ENCODE results near the gene TAS2R31.
"Not testable (repeated sequence)": the region's sequence is repeated elsewhere in the genome, so short reads cannot be mapped to it uniquely, and the experiment has no call there.

Gene TAS2R31

DNA sequence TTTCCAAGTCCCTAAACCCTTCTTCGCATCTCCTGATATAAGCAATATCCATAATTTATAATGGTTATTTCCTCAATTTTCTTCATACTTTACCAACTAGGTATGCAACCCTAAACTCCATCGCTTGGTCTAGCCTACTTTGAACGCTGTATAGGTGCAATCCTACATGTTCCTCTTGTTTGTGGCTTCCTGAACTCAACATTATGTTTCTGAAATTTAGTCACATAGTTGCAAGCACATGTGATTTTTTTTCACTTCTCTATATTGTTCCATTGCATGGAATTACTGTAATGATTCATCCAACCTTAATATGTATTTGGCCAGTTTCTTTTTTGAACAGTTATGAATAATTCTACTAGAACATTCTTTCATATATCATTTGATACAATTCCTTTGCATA, 2.8 kb upstream of the TAS2R31 start:
- peaks cover 24% of the 10 kb centered on the region for H3K36me3 Mint-ChIP-seq (ENCODE audit: low read depth)
- H3K4me3 Mint-ChIP-seq; DNase-seq (ENCODE audit: low spot score); H3K4me1 Mint-ChIP-seq (ENCODE audit: low read depth); H3K27me3 Mint-ChIP-seq (ENCODE audit: low read depth); H3K9me3 Mint-ChIP-seq; H3K27ac Mint-ChIP-seq: not testable (repeated sequence)

DNA sequence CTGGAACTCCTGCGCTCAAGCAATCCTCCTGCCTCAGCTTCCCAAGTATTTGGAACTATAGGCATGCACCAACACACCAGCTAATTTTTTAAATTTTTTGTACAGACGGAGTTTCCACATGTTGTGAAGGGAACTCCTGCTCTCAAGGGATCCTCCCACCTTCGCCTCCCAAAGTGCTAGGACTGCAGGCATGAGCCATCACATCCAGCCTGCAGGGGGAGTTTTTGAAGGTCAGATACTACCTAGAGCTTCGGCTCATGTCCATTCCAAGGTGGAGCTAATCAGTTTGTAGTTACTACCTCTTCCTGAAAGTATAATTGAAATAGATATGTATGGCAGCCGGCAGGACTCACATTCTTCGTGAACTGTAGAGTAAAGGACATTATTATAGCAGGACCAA, 5.1 kb downstream of the TAS2R31 start:
- H3K36me3 Mint-ChIP-seq (ENCODE audit: low read depth) = peaks cover 35% of the 10 kb centered on the region
- no peak for DNase-seq (ENCODE audit: low spot score)
- peaks cover 11% of the 10 kb centered on the region for H3K9me3 Mint-ChIP-seq
- no peaks in the 10 kb centered on the region for H3K27me3 Mint-ChIP-seq (ENCODE audit: low read depth)
- no peaks in the 10 kb centered on the region for H3K4me1 Mint-ChIP-seq (ENCODE audit: low read depth)
- H3K4me3 Mint-ChIP-seq = no peak overlapping the region
- no peak overlapping the region for H3K27ac Mint-ChIP-seq

DNA sequence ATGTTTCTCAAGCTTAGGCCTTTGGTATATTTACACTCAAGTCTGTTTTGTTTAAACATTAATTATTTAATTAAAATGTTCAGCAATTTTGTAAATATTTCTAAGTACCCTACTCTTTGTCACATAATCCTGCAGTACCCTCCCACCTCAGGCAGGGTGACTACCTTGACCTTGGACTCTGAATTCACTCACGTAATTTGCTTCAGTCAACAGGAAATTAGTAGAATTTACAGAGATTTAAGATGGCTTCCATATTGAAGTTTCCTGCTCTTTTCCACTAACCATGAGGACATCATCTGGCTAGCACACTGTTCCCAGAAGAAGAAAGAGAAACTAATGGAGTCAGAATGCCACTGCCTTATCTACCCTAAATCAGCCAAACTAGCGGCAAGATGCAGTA, 7.8 kb downstream of the TAS2R31 start:
- no peaks in the 10 kb centered on the region for H3K4me1 Mint-ChIP-seq (ENCODE audit: low read depth)
- no peak overlapping the region for H3K27ac Mint-ChIP-seq
- H3K36me3 Mint-ChIP-seq (ENCODE audit: low read depth) = peaks cover 28% of the 10 kb centered on the region
- no peaks in the 10 kb centered on the region for H3K27me3 Mint-ChIP-seq (ENCODE audit: low read depth)
- H3K4me3 Mint-ChIP-seq = no peak overlapping the region
- no peak for DNase-seq (ENCODE audit: low spot score)
- H3K9me3 Mint-ChIP-seq = peaks cover 11% of the 10 kb centered on the region

- Mint-ChIP-seq H3K27ac (no peak within 1 kb of the TSS), H3K27me3 (ENCODE audit: low read depth) (no peaks in the 10 kb centered on the region), H3K9me3 (peaks cover 11% of the 10 kb centered on the region), H3K4me3 (no peak within 1 kb of the TSS), H3K36me3 (ENCODE audit: low read depth) (peaks cover 24% of the 10 kb centered on the region), H3K4me1 (ENCODE audit: low read depth) (no peaks in the 10 kb centered on the region)
- DNase-seq (ENCODE audit: low spot score) = no peak
These were observed 8.7 kb downstream of the TAS2R31 start, which contains the start of gene TAS2R19 for GRCh38 chr12:11022520-11022919. TAS2R19 (minus strand) TSS chr12:11022620; CDS start chr12:11022571, 49 bp downstream.

DNA sequence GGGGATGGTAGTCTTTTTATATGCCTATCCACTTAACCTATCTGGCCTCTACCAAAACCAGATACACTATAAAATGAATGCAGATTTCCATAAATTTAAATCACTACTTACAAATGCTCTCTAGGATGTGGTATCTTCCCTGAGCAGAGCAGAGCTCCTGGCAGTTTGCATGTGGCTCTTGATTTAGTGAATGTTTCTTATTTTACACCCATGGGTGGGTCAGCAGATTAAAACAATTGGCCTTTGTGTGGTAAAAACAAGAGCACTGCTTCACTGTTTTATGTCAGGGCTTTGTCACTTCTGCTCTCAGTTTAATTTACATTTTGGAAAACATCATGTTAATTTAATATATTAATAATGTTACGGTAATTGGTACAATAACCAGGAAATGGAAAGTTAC, 14.3 kb downstream of the TAS2R31 start:
- H3K27ac Mint-ChIP-seq = no peak overlapping the region
- no peaks in the 10 kb centered on the region for H3K27me3 Mint-ChIP-seq (ENCODE audit: low read depth)
- H3K4me3 Mint-ChIP-seq = no peak overlapping the region
- no peak for DNase-seq (ENCODE audit: low spot score)
- no peaks in the 10 kb centered on the region for H3K9me3 Mint-ChIP-seq
- no peaks in the 10 kb centered on the region for H3K4me1 Mint-ChIP-seq (ENCODE audit: low read depth)
- H3K36me3 Mint-ChIP-seq (ENCODE audit: low read depth) = peaks cover 5% of the 10 kb centered on the region

GRCh38 chr12:11015775-11016430, 15.3 kb downstream of the TAS2R31 start:
- no peak for DNase-seq (ENCODE audit: low spot score)
- Mint-ChIP-seq H3K4me3 (no peak overlapping the region), H3K27me3 (ENCODE audit: low read depth) (no peaks in the 10 kb centered on the region), H3K4me1 (ENCODE audit: low read depth) (no peaks in the 10 kb centered on the region), H3K36me3 (ENCODE audit: low read depth) (peaks cover 3% of the 10 kb centered on the region), H3K9me3 (no peaks in the 10 kb centered on the region), H3K27ac (no peak overlapping the region)

DNA sequence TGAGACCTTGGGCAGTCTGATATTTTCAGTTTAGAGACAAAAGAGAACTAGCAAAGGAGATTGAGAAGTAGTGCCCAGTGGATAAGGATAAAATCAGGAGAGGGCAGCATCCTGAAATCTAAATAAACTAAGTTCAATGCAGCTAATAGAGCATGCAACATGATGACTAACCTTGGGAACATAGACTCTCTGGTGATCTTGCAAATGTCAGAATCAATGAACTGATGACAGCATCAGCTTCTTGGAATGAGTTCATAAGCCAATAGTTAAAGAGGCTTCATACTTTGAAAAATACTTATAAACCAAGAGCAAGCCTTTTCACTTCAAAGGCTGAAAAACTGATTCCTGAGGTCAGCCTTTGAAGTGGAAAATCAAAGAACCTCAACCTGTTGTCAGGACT, 17.0 kb downstream of the TAS2R31 start:
- Mint-ChIP-seq H3K36me3 (ENCODE audit: low read depth) (peaks cover 3% of the 10 kb centered on the region), H3K4me1 (ENCODE audit: low read depth) (no peaks in the 10 kb centered on the region), H3K27me3 (ENCODE audit: low read depth) (no peaks in the 10 kb centered on the region), H3K9me3 (no peaks in the 10 kb centered on the region), H3K4me3 (no peak overlapping the region), H3K27ac (no peak overlapping the region)
- DNase-seq (ENCODE audit: low spot score) = no peak

DNA sequence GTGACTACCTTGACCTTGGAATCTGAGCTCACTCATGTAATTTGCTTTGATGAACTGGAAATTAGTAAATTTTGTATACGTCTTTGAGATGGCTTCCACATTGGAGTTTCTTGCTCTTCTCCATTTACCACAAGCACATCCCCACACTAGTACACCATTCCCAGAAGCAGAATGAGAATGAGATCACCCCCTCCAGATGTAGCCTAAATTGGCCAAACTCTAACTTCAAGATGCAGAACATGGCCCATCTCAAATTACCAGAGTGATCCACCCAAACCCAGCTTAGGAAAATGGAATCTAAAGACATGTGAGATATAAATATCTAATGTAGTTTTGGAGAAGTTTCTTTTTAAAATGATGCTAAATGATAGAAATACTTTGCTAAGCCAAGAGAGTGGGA, 23.6 kb downstream of the TAS2R31 start:
- no peak overlapping the region for H3K4me3 Mint-ChIP-seq
- no peaks in the 10 kb centered on the region for H3K9me3 Mint-ChIP-seq
- no peaks in the 10 kb centered on the region for H3K36me3 Mint-ChIP-seq (ENCODE audit: low read depth)
- H3K27ac Mint-ChIP-seq = no peak overlapping the region
- no peak for DNase-seq (ENCODE audit: low spot score)
- H3K4me1 Mint-ChIP-seq (ENCODE audit: low read depth) = no peaks in the 10 kb centered on the region
- H3K27me3 Mint-ChIP-seq (ENCODE audit: low read depth) = no peaks in the 10 kb centered on the region

GRCh38 chr12:10998204-10998603, 33.0 kb downstream of the TAS2R31 start, which contains the start of gene TAS2R20:
TAS2R20 (minus strand) TSS chr12:10998304; CDS start chr12:10997875, 429 bp downstream.
- no peaks in the 10 kb centered on the region for H3K27me3 Mint-ChIP-seq (ENCODE audit: low read depth)
- no peaks in the 10 kb centered on the region for H3K4me1 Mint-ChIP-seq (ENCODE audit: low read depth)
- no peak within 1 kb of the TSS for H3K4me3 Mint-ChIP-seq
- peaks cover 5% of the 10 kb centered on the region for H3K9me3 Mint-ChIP-seq
- DNase-seq (ENCODE audit: low spot score) = no peak
- no peak within 1 kb of the TSS for H3K27ac Mint-ChIP-seq
- peaks cover 11% of the 10 kb centered on the region for H3K36me3 Mint-ChIP-seq (ENCODE audit: low read depth)

DNA sequence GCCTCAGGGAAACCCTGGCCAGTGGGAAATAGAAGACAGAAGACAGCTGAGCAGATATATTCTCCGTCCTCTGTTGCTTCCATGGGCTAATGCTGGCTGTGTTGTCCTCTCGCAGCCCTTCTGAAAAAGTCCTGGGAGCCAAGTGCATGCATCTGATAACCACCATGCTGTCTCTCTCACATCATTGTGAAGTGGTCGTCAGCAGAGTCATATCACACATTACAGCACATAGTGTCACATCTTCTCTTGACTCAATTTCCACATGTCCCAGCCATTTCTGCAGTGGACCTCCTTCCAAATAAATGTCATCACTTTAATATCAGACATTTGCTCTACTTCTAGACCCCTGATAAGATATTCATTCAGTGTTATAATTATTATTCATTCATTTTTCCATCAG, 36.9 kb downstream of the TAS2R31 start:
- no peaks in the 10 kb centered on the region for H3K4me1 Mint-ChIP-seq (ENCODE audit: low read depth)
- H3K27me3 Mint-ChIP-seq (ENCODE audit: low read depth) = no peaks in the 10 kb centered on the region
- peaks cover 11% of the 10 kb centered on the region for H3K9me3 Mint-ChIP-seq
- no peak overlapping the region for H3K27ac Mint-ChIP-seq
- H3K4me3 Mint-ChIP-seq = no peak overlapping the region
- peaks cover 23% of the 10 kb centered on the region for H3K36me3 Mint-ChIP-seq (ENCODE audit: low read depth)
- no peak for DNase-seq (ENCODE audit: low spot score)

DNA sequence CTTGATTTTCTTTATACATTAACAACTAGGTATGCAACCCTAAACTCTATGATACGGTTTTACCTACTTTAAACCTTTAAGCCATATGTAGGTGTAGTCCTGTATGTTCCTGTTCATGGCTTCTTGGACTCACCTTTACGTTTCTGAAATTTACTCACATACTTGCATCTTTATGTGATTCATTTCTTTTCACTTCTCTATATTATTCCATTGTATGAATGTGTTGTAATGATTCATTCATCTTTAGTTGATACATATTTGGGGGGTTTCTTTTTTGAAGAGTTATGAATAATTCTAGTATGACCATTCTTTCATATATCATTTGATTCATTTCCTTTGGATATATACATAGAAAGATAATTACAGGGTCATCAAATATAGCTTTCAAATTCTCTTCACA, 42.1 kb downstream of the TAS2R31 start:
- Mint-ChIP-seq H3K4me3 (no peak overlapping the region), H3K9me3 (peaks cover 11% of the 10 kb centered on the region), H3K27ac (no peak overlapping the region), H3K36me3 (ENCODE audit: low read depth) (peaks cover 12% of the 10 kb centered on the region), H3K4me1 (ENCODE audit: low read depth) (peaks cover 9% of the 10 kb centered on the region), H3K27me3 (ENCODE audit: low read depth) (peaks cover 24% of the 10 kb centered on the region)
- DNase-seq (ENCODE audit: low spot score) = no peak

DNA sequence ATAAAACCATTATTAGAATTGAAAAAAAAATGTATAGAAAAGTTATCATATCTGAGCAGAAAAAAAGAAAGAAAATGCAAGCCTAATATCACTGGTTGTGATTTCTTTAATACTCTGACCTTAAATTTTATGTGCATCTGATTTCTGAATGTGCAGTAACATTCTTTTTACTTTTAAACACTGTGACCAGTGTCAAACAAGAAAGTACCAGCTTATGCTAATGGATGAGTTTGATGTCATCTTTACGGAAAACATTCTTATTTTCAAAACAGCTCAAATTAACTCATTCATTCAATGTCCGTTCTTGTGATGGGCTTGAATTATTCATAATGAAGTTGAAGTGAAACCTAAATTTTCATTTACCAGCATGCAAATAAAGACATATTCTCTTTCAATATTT, 44.4 kb downstream of the TAS2R31 start, which contains the start of gene TAS2R50:
TAS2R50 (minus strand) TSS at position 101 of the 400 bp plus-strand sequence; CDS start at position 49, 52 bp downstream.
- Mint-ChIP-seq H3K4me1 (ENCODE audit: low read depth) (peaks cover 21% of the 10 kb centered on the region), H3K4me3 (no peak within 1 kb of the TSS), H3K27me3 (ENCODE audit: low read depth) (peaks cover 35% of the 10 kb centered on the region), H3K27ac (no peak within 1 kb of the TSS), H3K36me3 (ENCODE audit: low read depth) (peaks cover 13% of the 10 kb centered on the region), H3K9me3 (peaks cover 11% of the 10 kb centered on the region)
- no peak for DNase-seq (ENCODE audit: low spot score)

GRCh38 chr12:10982244-10982643, 49.0 kb downstream of the TAS2R31 start:
- Mint-ChIP-seq H3K9me3 (no peaks in the 10 kb centered on the region), H3K36me3 (ENCODE audit: low read depth) (peaks cover 4% of the 10 kb centered on the region), H3K4me3 (no peak overlapping the region), H3K4me1 (ENCODE audit: low read depth) (peaks cover 21% of the 10 kb centered on the region), H3K27ac (no peak overlapping the region), H3K27me3 (ENCODE audit: low read depth) (peaks cover 58% of the 10 kb centered on the region)
- DNase-seq (ENCODE audit: low spot score) = peak; percentile 43
